ENCODE data around the gene MPPED1. TPM values are rescaled to one million over a fixed set of nuclear protein-coding genes. Genes with fewer than 3 reads are reported as not detected.

The MPPED1 gene
- total RNA-seq, 1 experiment from 2014 or later = 0.28 TPM

DNA sequence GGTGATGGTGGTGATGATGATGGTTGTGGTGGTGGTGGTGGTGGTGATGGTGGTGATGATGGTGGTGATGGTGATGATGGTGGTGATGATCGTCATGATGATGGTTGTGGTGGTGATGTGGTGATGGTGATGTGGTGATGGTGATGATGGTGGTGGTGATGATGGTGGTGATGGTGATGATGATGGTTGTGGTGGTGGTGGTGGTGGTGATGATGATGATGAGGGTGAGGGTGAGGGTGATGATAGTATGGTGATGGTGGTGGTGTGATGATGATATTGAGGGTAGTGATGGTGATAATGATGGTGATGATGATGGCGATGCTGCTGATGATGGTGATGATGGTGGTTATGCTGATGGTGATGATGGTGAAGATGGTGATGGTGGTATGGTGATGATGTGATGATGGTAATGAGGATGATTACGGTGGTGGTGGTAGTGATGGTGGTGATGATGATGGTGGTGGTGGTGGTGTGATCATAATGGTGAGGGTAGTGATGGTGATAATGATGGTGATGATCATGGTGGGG is 63.8 kb downstream of the MPPED1 start:
- no peak overlapping the region for H4K5ac ChIP-seq (ENCODE audit: insufficient read length, low read depth, low read length)
- H3K4me2 ChIP-seq (ENCODE audit: insufficient read depth, insufficient read length, low read length) = no peak overlapping the region
- H2BK15ac ChIP-seq (ENCODE audit: low read depth, low read length) = no peak overlapping the region
- H3K14ac ChIP-seq (ENCODE audit: insufficient read depth, low read length) = no peak overlapping the region
- no peaks in the 10 kb centered on the region for H3K36me3 Mint-ChIP-seq (ENCODE audit: insufficient read depth in 1 of 3, low read depth in 3 of 3)
- H3K27me3 ChIP-seq (ENCODE audit: insufficient read depth, low read length) = no peaks in the 10 kb centered on the region
- H2BK5ac ChIP-seq (ENCODE audit: insufficient read length, low read length) = no peak overlapping the region
- no peak overlapping the region for H2BK120ac ChIP-seq (ENCODE audit: low read depth, low read length, poor library complexity, severe bottlenecking)
- no peak overlapping the region for H3K27ac Mint-ChIP-seq
- no peak overlapping the region for H3K56ac ChIP-seq (ENCODE audit: insufficient read length, low read depth, low read length)
- no peak for DNase-seq
- 100% methylated on average over 2 of the region's 3 CpGs for WGBS (ENCODE audit: extremely low coverage, insufficient read length, low lambda C conversion rate)
- TF ChIP-seq, protein P1, sequence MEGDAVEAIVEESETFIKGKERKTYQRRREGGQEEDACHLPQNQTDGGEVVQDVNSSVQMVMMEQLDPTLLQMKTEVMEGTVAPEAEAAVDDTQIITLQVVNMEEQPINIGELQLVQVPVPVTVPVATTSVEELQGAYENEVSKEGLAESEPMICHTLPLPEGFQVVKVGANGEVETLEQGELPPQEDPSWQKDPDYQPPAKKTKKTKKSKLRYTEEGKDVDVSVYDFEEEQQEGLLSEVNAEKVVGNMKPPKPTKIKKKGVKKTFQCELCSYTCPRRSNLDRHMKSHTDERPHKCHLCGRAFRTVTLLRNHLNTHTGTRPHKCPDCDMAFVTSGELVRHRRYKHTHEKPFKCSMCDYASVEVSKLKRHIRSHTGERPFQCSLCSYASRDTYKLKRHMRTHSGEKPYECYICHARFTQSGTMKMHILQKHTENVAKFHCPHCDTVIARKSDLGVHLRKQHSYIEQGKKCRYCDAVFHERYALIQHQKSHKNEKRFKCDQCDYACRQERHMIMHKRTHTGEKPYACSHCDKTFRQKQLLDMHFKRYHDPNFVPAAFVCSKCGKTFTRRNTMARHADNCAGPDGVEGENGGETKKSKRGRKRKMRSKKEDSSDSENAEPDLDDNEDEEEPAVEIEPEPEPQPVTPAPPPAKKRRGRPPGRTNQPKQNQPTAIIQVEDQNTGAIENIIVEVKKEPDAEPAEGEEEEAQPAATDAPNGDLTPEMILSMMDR (conservative IDR thresholded peaks at IDR 0.05) = no peak
- no peaks in the 10 kb centered on the region for H3K9me3 Mint-ChIP-seq
- no peak overlapping the region for H4K8ac ChIP-seq (replicated peaks; ENCODE audit: insufficient read length, low read depth, low read length)
- H3K4ac ChIP-seq (ENCODE audit: low read depth, low read length) = no peak overlapping the region
- H3T11ph ChIP-seq (ENCODE audit: low read length) = no peak overlapping the region
- H3K9me3 ChIP-seq (ENCODE audit: control insufficient read depth, low read depth, low read length) = no peaks in the 10 kb centered on the region
- peaks cover 0 to 7% of the 10 kb centered on the region in 2 experiments; a peak in 1 of 4 replicates for H3K4me1 Mint-ChIP-seq
- H2AFZ ChIP-seq (ENCODE audit: low read length) = no peak overlapping the region
- H2BK12ac ChIP-seq (ENCODE audit: insufficient read length, low read depth, low read length) = no peak overlapping the region
- no peak overlapping the region for H3K23ac ChIP-seq (ENCODE audit: insufficient read length, low read depth, low read length)
- no peaks in the 10 kb centered on the region for H3K79me1 ChIP-seq (ENCODE audit: insufficient read depth, low read depth, low read length, poor library complexity, severe bottlenecking)
- H4K20me1 ChIP-seq (ENCODE audit: control insufficient read depth, insufficient read depth, insufficient read length) = no peaks in the 10 kb centered on the region
- H3K4me1 ChIP-seq (ENCODE audit: insufficient read depth, low read length) = no peaks in the 10 kb centered on the region
- no peak overlapping the region for H3K4me3 Mint-ChIP-seq
- H3K18ac ChIP-seq (ENCODE audit: insufficient read length, low read depth, low read length) = no peak overlapping the region
- no peak overlapping the region for H4K91ac ChIP-seq (ENCODE audit: insufficient read length, low read depth, low read length)
- H3K9ac ChIP-seq (ENCODE audit: extremely low read depth, insufficient read length, low read length) = no peak overlapping the region
- no peaks in the 10 kb centered on the region for H3K23me2 ChIP-seq (ENCODE audit: insufficient read length, low read depth, low read length, poor library complexity, severe bottlenecking)
- H3K27ac ChIP-seq (ENCODE audit: insufficient read length, low read depth, low read length) = no peak overlapping the region
- no peaks in the 10 kb centered on the region for H3K79me2 ChIP-seq (ENCODE audit: insufficient read depth, low read length)
- no peak overlapping the region for H2BK20ac ChIP-seq (ENCODE audit: low read depth, low read length, poor library complexity, severe bottlenecking)
- H2AK5ac ChIP-seq (ENCODE audit: insufficient read length, low read length) = no peak overlapping the region
- H3K27me3 Mint-ChIP-seq (ENCODE audit: low read depth) = peaks cover 7% of the 10 kb centered on the region; the same call in 1 of the 2 replicates

Data from H9 (cell line).